Pancreas (tissue), 10 donors: Measurements from ENCODE around the gene PRDM16. TPM values are rescaled to one million over a fixed set of nuclear protein-coding genes. Genes with fewer than 3 reads are reported as not detected.

Experiments
- ATAC-seq, 4 donors: fragments of 200-7000 bp; cut with Tn5 transposase; one replicate each; pipeline versions ENCODE4 v1.8.0 to v1.9.1; 2020; ENCODE audit warnings: mild to moderate bottlenecking in 4 of 4, moderate library complexity in 4 of 4
- DNase-seq, 6 donors: peaks; one replicate each; pipeline ENCODE4 v3.0.0-alpha.2; 2020
- FAIRE-seq: peaks from 2 replicates; lab custom pipeline; 2012; peaks lifted over from hg19 to GRCh38; lab: Jason Lieb, UNC
- H3K27ac ChIP-seq, 4 donors: fragments of 200-600 bp; sonication (generic); 1 replicate in 3 of 4; 2 replicates in 1 of 4; pipeline versions ENCODE4 v1.5.0 to v1.8.0; 2020
- H3K27me3 ChIP-seq, 4 donors: fragments of 200-600 bp; one replicate each; pipeline ENCODE4 v1.8.0; 2021
- H3K36me3 ChIP-seq, 3 donors: fragments of 200-600 bp; sonication (generic) in 1 of 3; one replicate each; pipeline versions ENCODE4 v1.5.0 to v1.8.0; 2020 to 2021
- H3K4me1 ChIP-seq, 3 donors: fragments of 200-600 bp; one replicate each; pipeline ENCODE4 v1.8.0; 2021
- H3K4me3 ChIP-seq, 4 donors: fragments of 200-600 bp; sonication (generic) in 2 of 4; one replicate each; pipeline versions ENCODE4 v1.5.0 to v1.8.0; 2020 to 2021
- H3K9me3 ChIP-seq, 4 donors: fragments of 200-600 bp; one replicate each; pipeline ENCODE4 v1.8.0; 2021
- WGBS, 2 donors: extraction: QIAGEN DNeasy Blood & Tissue Kit; methylation state at CpG; one replicate each; pipeline ENCODE4 v1.1.7; 2013; 5-methylcytosine and 5-hydroxymethylcytosine counted together
- intact Hi-C, 3 donors: fragments of 100-400 bp; cut with DNase I; formaldehyde crosslinking; loops; one replicate each; pipeline versions ENCODE4 v1.11.1 to v1.14.2; 2022
- polyA plus RNA-seq, 2 donors: library from polyadenylated mRNA; stranded (reverse); fragments of 200-250 nt; gene quantifications; one replicate each; pipeline ENCODE4 v1.2.3, GENCODE V29; 2013
- total RNA-seq, 6 donors: library from RNA; stranded (reverse); fragmentation: NEBNext Ultra II Directional in 4 of 6; extraction: Animal tissue kit (Norgen Biotek cat#: 25700) in 4 of 6; gene quantifications; one replicate each; pipeline versions ENCODE4 v1.2.1 to v1.2.4, GENCODE V29; 2021 to 2023
- TF ChIP-seq, protein P1 (sequence below), 4 donors: fragments of 200-600 bp; sonication (generic) in 3 of 4; IDR thresholded peaks; one replicate each; pipeline versions ENCODE4 v1.5.0 to v1.8.0; 2021; ENCODE audit warnings: antibody characterized with exemption in 4 of 4
- donor health status: healthy with polysubstance abuse.
- donor health status: DM: no; HTN: no; CAD: no; lungs with moderate emphysema.
- donor health status: DM: no; HTN: no; CAD: no.
- donor health status: control.
- donor health status: control.
- donor health status: Bipolar disorder and iron deficiency.
- donor health status: DM: yes; HTN: yes; CAD: no.
- donor health status: DM: no; HTN: no; CAD: no.
- donor health status: DM: no; HTN: no; CAD: no.
- donor health status: DM: yes; HTN: yes; CAD: no.

Gene PRDM16
- total and polyA plus RNA-seq, 8 donors, result 6.6 to 19.2 (median 14.9) TPM

GRCh38 chr1:3292868-3293562 is 224.0 kb downstream of the PRDM16 start:
- H3K36me3 ChIP-seq, result no peaks in the 10 kb centered on the region
- H3K9me3 ChIP-seq, result no peaks in the 10 kb centered on the region
- no peak overlapping the region for H3K4me3 ChIP-seq
- 79 to 84% methylated on average over 26 of the region's 26 CpGs for WGBS, 2 donors
- intact Hi-C loops, result loop anchor here in 1 of 3 donors (10.0 kb wide), 1 partner anchor 112 kb away; no protein-coding TSS in a partner anchor
- FAIRE-seq (no peak), ATAC-seq (no peak), DNase-seq (no peak)
- H3K4me1 ChIP-seq, result no peaks in the 10 kb centered on the region
- TF ChIP-seq, protein P1, sequence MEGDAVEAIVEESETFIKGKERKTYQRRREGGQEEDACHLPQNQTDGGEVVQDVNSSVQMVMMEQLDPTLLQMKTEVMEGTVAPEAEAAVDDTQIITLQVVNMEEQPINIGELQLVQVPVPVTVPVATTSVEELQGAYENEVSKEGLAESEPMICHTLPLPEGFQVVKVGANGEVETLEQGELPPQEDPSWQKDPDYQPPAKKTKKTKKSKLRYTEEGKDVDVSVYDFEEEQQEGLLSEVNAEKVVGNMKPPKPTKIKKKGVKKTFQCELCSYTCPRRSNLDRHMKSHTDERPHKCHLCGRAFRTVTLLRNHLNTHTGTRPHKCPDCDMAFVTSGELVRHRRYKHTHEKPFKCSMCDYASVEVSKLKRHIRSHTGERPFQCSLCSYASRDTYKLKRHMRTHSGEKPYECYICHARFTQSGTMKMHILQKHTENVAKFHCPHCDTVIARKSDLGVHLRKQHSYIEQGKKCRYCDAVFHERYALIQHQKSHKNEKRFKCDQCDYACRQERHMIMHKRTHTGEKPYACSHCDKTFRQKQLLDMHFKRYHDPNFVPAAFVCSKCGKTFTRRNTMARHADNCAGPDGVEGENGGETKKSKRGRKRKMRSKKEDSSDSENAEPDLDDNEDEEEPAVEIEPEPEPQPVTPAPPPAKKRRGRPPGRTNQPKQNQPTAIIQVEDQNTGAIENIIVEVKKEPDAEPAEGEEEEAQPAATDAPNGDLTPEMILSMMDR (IDR thresholded peaks at IDR 0.05), result no peak
- no peak overlapping the region for H3K27ac ChIP-seq
- H3K27me3 ChIP-seq, result no peaks in the 10 kb centered on the region

DNA sequence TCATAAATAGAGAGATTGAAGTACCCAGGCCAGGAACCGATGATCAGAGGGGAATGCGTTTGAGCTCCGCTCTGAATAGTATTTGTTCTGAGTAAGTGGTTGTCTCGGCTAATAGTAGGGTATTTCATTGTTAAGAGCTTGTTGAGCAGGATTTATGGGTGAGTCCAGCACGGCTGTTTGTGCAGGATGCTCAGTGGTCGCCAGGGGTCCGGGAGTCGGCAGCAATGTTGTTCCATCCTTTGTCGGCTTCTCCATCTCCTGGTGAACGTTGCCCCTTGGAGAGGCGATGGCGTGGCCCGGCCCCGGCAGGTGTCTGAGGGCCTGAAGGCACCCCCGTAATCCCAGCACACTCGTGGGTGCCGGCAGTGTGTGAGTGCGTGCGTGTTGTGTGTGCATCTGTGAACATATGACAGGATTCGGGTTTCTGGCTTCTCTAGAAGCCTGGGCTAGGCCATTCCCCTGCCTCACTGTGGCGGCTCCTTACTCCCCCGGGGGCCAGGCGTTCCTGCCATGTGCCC is 224.6 kb downstream of the PRDM16 start:
- Histone ChIP-seq H3K27ac (no peak overlapping the region), H3K9me3 (no peaks in the 10 kb centered on the region), H3K27me3 (no peaks in the 10 kb centered on the region), H3K4me1 (no peaks in the 10 kb centered on the region), H3K36me3 (no peaks in the 10 kb centered on the region), H3K4me3 (no peak overlapping the region)
- DNase-seq (peak in 1 of 6 donors; percentile 48), ATAC-seq (no peak), FAIRE-seq (no peak)
- 83 to 90% methylated on average over 23 of the region's 23 CpGs for WGBS, 2 donors
- TF ChIP-seq, protein P1 (IDR thresholded peaks at IDR 0.05), result no peak
- intact Hi-C loops, result loop anchor here in 1 of 3 donors (10.0 kb wide), 1 partner anchor 111 kb away; no protein-coding TSS in a partner anchor

DNA sequence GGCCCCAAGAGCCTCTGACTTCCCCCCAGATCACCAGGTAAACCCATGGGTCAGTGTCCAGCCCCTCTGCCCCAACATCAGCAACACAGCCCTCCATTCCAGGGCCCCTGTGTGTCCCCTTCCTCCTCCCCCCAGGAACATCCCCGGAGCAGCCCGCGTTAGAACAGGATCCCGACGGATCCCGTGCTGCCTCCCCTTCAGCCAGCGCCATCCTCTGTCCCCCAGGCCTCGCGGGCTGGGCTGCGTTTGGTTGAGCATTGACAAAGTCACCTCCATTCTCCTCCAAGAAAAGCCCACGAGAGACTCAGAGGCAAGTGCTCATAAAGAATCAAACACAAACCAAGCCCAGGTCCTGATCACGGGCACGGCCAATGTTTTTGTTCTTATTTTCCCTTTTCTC is 225.4 kb downstream of the PRDM16 start:
- intact Hi-C loops, result loop anchor here in 1 of 3 donors (10.0 kb wide), 1 partner anchor 110 kb away; no protein-coding TSS in a partner anchor
- TF ChIP-seq, protein P1 (IDR thresholded peaks at IDR 0.05), result no peak
- 86 to 94% methylated on average over 13 of the region's 13 CpGs for WGBS, 2 donors
- no peak overlapping the region for H3K4me3 ChIP-seq
- DNase-seq (peak in 1 of 6 donors; percentile 32), FAIRE-seq (no peak), ATAC-seq (no peak)
- no peaks in the 10 kb centered on the region for H3K9me3 ChIP-seq
- no peaks in the 10 kb centered on the region for H3K27me3 ChIP-seq
- no peak overlapping the region for H3K27ac ChIP-seq
- H3K4me1 ChIP-seq, result no peaks in the 10 kb centered on the region
- no peaks in the 10 kb centered on the region for H3K36me3 ChIP-seq

DNA sequence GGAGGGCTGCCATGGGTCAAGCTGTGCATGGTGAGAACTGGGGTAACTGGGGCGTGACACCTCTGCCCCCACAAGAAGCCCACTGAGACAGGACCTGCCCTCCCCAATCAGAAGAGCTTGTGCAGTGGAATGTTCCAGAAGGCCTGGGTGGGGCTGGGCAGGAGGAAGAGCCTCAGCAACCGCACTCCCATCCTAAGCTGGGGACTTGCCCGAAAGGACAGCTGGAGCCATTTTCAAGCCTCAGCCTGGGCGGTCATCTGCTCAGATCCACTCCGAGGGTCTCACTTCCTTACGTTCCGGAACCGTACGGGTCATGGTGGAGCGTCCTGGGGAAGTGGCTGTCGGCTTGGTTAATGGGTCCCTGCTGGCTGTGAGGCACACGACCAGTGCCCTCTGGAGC is 226.8 kb downstream of the PRDM16 start:
- DNase-seq (peak in 1 of 6 donors; percentile 40), FAIRE-seq (no peak), ATAC-seq (no peak)
- H3K4me3 ChIP-seq, result no peak overlapping the region
- H3K36me3 ChIP-seq, result no peaks in the 10 kb centered on the region
- TF ChIP-seq, protein P1 (IDR thresholded peaks at IDR 0.05), result no peak
- whole genome bisulfite sequencing, 2 donors, result 86 to 93% methylated on average over 12 of the region's 12 CpGs
- H3K27ac ChIP-seq, result no peak overlapping the region
- H3K27me3 ChIP-seq, result no peaks in the 10 kb centered on the region
- intact Hi-C loops, result loop anchor here in 1 of 3 donors (10.0 kb wide), 1 partner anchor 109 kb away; no protein-coding TSS in a partner anchor
- no peaks in the 10 kb centered on the region for H3K9me3 ChIP-seq
- H3K4me1 ChIP-seq, result no peaks in the 10 kb centered on the region
